ENCODE measurements around the gene GLA.

The GLA gene

DNA sequence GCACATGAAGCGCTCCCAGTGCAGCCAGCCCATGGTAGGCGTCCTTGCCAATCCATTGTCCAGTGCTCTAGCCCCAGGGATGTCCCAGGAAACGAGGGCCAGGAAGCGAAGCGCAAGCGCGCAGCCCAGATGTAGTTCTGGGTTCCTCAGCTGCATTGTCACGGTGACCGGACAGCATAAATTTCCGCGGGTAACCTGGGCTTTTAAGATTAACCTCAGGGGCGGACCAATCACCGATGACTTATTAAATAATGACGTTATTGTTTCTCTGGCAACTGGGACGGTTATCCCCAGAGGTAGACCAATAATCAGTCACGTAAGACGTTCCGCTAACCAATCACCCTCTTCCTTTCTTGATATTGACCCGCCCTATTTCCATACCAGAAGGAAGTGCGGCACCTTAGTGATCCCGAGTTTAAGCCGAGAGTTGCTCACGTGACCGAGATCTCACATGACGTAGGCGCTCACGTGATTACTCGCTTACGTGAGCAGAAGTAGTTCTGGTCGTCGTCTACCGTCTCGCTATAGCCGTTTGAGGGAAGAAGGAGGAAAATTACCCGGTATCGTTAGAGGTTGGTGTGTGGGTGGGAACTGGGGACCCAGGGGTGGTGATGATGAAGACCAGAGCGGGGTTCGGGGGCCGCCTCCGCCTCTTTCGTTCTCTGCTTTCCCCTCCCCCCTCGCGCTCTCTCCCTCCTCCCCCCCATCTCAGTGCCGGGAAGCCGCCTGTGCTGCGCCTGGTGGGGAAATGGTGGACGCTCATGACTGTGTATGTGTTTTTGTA, at the start of gene GLA, which contains the start of gene HNRNPH2:
Gene GLA (minus strand): TSS at position 178 of the 784 bp plus-strand sequence. CDS start 22 bp downstream, at position 156.
Gene HNRNPH2 (plus strand): TSS at position 475 of the 784 bp plus-strand sequence. CDS start 3,767 bp downstream, outside the sequence.
- DNase-seq = peak; percentile 91 to 97 (median 96)

DNA sequence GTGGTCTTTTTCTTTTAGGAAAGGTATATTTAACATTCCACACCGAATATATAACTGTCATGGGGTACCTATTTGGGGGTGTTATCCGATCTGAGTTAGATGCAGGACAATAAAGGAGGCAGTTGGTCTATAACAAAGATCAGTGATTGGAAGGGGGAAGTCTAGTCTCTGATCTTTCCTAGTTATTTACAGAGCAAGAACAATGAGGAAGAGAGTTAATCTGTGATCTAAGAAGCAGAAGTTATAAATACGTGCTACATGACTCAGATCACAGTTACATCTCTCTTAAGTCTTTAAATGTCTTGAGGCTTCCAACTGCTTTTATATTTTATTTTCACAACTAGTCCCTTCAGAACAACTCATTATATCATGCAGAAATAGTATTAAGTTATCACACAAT, 44.3 kb upstream of the GLA start:
- DNase-seq = peak; percentile 18 to 63 (median 52)

DNA sequence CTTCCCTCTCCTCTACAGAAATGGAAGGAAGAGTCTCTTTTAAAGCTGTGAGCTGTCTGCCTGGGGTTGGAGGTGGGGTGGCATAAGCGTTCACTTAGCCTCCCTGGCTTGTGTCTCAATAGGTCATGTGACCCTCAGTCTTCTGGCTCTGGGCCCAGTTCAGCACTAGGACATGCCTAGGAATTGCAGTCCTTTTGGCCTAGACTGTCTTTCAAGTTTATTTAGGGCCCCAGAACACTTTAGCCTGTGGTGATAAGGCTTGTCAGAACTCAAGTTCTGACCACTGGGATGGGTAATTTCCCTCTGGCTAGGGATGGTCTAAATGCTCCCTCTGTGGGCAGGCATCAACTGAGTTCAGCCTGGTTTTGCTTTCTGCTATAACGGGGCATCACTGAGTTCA, 43.2 kb upstream of the GLA start:
- DNase-seq = peak; percentile 24 to 36 (median 31)

DNA sequence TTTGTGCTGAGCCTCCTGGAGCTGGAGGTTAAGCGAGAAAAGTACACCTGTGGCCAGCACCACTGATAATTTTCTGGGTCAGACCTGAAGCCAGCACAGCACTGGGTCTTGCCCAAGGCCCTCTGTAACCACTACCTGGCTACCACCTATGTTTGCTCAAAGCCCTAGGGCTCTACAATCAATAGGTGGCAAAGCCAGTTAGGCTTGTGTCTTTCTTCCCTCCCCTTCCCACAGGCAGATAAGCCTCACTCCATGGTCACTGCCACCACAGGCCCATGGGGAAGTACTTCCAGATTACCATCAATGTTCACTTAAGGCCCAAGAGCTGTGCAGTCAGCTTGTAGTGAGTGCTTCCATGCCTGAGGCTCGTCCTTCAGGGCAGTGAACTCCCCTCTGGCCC, 42.4 kb upstream of the GLA start:
- DNase-seq = no peak

DNA sequence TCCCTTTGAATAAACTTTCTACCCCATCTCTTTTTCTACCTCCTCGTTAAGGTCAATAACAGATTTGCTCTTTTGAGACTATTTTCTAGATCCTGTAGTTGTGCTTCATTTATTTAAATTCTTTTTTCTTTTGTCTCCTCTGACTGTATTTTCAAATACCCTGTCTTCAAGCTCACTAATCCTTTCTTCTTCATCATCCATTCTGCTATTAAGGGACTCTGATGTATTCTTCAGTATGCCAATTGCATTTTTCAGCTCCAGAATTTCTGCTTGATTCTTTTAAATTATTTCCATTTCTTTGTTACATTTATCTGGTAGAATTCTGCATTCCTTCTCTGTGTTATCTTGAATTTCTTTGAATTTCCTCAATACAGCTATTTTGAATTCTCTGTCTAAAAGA, 41.6 kb upstream of the GLA start:
- DNase-seq = no peak

DNA sequence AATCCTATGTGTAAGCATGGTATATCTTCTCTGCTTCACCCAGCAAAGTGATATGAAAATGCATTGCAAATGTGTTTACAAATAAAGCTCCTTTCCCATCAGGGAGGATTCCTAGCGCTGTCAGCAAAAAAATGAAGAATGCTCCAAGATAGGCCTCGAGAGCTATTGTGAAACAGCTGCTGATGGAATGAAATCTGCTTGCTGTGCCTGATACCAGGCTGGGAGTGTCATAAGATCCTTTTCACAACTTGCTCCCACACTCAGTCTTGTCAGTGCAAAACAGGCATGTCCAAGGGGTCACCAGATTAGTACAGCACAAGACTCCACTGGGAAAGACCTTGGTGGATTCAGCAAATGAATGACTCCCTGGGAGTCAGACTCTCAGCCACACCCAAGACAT, 34.4 kb upstream of the GLA start:
- peak in 2 of 3 donors; percentile 12 to 18 for DNase-seq

DNA sequence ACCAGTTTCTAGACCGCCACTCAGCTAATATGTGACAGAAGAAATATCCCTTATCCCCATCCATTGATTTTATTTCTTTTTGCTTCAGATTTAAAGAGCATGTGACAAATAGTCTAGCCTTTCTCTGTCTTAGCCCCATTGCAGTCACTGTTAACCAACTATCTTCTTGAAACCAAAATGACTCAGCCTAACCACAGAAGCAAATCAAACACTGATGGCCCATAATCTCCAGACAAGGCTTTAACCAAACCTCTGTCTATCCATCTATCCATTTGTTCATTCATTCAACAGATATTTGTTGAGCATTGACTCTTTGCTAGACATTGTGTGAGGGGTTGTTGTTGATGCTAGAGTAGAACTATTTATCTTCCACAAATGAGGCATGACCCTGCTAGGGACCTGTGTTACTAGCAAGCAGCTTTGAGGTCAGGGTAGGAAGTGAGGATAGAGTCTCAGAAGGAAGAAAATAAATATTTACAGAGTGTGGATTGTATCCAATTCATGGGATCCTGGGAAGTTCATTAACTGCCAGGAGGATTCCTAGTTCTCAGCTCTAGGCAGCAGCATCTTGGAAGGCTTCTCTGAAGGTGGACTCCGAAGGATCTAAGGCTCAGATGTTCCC, 22.8 kb upstream of the GLA start:
- DNase-seq = no peak

DNA sequence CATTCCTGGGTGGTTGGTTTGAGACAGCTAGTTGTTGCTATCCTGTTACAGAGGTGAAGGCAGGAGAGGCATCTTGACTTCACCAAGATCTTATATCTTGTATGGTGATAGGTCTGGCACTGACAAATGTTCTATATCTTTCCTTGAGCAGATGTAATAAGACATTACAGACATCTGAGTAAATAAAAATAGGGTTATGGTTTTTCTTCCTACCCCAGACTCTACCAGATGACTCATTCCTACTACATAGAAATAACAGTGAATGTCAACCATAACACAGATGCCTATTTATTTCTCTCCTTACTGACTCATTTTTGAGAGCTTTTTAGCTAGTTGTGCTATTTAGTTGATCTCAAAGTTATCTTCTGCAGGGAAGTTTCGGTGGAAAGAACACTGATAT, 22.2 kb upstream of the GLA start:
- no peak for DNase-seq

DNA sequence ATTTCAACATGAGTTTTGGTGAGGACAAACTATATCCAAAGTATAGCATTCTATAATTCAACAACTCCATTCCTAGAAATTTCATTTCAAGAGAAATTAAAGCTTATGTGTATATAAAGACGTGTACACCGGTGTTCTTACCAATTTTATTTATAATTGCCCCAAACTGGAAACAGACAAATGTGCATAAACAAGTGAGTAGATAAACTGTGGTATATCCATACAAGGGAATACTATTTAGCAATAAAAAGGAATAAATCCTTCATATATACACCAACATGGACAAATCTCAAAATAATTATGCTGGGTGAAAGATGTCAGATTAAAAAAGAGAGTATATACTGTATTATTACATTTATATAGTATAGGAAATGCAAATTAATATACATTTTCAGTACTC, 20.2 kb upstream of the GLA start:
- DNase-seq = no peak

DNA sequence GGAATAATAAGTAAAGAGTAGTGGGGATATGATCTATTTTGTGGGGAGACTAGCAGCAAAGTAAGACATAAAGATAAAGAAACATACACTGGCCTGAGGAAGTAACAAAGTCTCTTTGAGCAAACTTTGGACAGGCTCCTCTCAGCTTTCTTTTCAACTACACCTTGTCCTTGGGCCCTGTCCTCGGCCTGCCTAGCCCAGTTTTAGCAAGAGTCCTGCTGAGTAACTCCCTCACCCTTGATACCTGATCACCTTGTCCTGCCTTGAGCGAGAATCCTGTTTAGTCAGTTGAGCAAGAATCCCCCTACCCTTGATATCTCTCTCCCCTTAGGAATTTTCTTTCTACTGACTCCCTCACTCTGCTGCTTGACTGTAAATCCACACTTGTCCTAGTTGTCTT, 11.8 kb upstream of the GLA start:
- DNase-seq = no peak

DNA sequence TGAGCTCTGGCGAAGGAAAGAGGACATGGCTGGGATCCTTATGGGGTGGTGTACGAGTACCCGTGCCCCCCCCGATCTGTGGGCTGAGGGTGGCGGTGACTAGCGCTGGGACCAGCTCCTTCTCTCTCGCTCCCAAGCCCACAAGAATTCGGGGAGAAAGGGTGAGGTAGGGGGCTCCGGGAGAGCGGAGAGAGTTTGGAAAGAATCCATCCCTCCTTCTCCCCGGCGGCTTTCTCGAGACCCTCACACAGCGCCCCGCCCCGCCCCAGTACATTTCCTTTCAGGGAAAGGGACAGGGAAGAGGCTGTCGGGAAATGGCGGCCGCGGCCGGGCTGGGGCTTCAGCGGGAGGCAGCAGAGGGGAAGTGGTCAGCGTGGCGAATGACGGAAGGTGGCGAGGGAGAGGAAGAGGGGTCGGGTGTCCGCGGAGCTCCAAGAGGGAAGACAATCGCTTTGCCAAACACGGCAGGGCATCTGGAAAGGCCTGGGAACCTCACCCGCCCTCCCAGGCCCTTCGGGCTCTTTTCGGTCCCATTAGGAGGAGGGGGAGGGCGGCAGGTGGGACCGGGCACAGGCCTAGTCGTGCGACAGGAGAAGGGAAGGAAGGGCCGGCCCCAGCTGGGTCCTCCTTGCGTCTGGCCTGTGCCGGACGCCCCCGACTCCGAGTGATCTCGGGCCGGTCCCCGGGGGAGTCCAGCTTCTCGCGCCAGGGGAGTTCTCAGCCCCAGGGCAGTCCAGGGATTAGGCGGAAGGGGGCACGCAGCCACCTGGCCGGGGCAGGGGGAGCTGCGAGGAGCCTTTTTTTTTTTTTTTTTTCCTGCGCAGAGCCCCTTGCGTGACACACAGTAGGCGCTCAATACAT, 10.5 kb upstream of the GLA start:
- peak; percentile 57 to 79 (median 59) for DNase-seq

DNA sequence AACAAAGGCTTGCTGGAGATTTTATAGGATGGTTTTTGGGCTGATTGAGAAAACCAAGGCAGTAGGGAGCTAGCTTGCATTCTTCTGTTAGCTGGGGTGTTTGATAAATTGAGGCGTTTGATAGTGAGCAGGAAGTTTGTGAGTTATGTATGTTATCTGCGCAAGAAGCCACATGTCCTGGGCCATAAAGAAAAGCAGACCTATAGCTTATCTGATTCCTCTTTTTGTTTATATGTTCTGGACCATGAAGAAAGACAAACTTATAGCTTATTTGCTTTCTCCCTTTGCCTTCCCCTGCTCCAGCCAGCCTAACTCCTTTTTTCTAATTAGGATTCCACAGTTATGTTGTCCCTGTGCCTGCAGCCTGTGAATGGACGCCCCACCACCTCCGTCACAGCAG, 9.5 kb upstream of the GLA start:
- no peak for DNase-seq

DNA sequence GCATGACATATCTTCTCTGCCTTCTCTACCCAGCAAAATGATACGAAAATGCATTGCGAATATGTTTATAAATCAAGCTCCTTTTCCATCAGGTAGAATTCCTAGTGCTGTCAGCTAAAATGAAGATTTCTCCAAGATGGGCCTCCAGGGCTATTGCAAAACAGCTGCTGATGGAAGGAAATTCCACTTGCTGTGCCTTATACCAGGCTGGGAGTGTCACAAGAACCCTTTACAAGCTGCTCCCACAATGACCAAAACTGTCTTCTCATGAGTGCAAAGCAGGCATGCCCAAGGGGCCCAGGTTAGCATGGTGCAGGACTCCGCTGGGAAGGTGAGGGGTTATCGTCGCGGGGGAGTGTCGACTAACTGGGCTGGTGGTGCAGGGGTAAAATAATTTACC, 9.0 kb upstream of the GLA start:
- no peak for DNase-seq

DNA sequence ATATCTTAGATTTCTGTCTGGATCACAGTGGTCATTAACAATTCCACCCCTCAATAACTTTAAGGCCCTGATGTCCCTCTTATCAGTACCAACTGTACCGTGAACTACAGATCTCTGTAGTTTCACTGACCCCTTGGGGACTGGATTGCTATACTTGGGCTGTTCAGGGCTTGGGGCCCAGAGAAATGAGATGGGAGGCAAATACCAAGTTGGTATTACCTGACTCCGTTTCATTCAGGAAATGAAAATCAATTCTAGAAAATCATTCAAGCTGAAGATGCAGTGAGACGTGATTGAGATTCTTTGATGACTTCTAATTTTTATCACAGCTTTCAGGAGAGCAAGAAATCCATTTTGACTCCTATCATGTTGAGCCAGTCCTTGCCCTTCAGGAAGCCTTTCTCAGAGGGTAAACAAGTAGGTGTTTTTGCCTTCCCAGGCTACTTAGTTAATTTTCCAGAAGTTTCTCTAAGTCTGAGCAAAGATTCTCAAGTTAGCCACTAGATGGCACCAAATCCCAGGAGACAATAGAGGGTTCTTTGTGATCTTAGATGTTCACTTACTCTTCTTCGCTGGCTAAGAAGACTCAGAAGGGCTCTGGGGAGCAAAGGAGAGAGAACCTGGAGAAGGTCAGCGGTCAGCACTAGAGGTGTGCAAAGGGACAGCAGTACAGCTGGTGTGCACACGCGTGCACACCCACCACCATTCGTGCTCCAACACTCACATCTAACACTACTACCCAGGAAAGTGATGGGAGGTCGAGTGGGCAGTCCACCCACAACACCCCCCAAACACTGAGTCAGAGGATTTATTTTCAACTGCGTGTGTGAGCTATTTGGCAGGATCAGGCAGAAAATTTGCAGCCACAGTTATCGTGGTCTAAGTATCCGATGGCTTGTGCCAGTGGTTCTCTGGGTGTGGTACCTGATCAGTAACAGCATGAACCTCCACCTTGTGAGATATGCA, 7.7 kb upstream of the GLA start:
- DNase-seq = peak; percentile 70 to 78 (median 76)

DNA sequence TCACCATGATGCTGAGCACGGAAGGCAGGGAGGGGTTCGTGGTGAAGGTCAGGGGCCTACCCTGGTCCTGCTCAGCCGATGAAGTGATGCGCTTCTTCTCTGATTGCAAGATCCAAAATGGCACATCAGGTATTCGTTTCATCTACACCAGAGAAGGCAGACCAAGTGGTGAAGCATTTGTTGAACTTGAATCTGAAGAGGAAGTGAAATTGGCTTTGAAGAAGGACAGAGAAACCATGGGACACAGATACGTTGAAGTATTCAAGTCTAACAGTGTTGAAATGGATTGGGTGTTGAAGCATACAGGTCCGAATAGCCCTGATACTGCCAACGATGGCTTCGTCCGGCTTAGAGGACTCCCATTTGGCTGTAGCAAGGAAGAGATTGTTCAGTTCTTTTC, 4.3 kb upstream of the GLA start:
- DNase-seq = no peak

DNA sequence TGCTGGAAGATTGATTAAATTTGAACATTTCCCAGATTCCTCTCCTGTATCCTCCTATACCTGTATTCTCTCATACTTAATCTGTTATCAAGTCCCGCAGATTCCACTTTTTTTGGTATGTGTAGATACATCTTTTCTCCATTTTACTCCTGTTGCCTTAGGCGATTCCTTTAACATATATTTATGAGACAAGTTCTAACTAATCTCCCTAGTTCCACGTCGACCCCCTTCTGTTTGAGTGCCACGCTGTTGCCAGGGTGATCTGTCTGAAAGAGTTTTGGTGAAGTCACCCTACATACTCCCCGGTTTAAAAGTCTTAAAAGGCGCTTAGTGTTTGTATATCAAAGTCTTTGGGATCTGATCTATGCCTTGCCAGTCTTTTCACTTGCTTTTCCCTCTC, 2.7 kb upstream of the GLA start:
- DNase-seq = no peak

DNA sequence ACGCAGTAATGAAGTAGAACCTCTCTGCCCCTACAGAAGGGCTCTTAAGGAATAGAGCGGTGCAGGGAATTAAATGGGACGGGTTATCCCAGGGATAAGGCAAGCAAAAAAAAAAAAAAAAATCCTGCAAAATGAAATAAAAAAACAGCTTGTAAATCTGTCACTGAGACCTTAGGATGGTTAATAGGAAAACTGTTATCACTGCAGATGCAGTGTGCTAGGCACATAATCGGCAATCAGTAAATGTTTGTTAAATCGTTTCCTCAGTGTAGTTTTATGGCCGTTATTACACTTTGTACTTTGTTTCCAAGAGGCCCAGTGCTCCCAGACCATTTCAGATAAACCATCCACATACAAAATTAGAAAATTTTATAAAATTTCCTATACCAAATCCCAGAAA, 1.3 kb upstream of the GLA start:
- no peak for DNase-seq

DNA sequence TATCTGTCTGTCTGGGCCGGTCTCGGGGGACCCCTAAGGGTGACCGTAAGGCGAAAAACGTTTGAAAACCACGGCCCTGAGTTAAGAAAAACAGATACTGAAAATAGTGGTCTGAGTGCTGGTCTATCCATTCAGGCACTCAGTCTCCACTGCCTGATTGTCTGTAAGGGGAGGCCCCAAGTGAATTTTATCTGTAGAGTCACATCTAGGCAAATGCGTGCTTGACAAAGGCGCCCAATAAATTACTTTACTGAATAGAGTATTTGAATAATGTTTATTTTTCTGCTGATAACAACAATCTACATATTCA, 762 bp upstream of the GLA start:
- no peak for DNase-seq

DNA sequence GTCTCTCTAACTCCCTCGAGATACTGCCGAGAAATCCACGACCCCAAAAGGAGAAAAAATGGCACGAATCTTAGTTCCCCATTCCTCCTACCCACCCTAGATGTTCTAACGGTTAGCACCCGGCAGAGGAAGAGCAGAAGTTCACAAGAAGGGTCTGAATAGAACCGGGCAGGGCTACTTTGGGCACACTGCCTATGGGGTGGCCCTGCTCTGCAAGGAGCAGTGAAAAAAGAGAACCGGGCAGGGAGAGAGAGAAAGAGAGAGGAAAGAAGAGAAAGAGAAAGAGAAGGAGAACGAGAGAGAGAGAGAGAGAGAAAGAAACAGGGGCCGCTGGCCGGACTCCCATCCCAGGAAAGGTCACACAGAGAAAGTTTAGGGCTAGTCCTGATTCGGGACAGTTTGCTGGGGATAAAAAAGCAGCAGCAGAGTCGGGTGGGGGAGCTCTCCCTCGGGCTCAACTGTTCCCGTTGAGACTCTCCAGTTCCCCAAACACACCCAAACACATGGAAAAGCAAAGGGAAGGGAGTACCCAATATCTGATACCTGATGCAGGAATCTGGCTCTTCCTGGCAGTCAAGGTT, 468 bp downstream of the GLA start:
- DNase-seq = peak; percentile 32 to 40 (median 36)

DNA sequence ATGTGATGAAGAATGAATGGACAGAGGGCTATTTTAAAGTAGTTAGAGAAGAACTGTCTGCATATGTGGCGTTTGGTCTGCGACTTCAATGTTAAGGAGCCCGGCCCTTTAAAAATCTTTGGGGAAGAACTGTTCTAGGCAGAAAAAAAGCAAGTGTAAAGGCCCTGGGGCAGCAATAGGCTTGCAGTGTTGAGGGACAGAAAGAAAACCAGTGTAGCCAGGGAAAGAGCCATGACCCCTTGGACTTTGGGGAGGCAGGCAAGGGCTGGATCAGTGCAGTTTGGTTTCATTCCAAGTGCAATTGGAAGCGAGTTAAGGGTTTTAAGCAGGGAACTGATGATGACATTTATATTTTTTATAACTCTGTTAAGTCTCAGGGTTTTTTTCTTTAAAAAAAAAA, 7.9 kb downstream of the GLA start:
- DNase-seq = no peak

DNA sequence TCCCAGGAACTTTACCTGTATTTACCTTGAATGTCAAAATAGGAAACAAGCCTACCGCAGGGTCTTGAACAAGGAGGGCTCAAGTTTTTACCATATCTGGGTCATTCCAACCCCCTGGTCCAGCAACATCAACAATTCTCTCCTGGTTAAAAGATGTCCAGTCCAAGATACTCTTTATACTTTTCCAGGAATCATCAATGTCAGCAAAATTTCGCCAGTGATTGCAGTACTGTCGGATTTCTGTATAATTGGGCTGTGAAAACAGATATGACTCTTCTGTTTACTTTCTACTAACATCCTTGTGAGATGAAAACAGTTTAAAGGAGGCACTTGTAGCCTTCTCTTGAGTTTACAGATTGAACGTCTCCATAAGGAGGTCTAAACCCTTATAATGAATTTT, 9.0 kb downstream of the GLA start:
- no peak for DNase-seq

DNA sequence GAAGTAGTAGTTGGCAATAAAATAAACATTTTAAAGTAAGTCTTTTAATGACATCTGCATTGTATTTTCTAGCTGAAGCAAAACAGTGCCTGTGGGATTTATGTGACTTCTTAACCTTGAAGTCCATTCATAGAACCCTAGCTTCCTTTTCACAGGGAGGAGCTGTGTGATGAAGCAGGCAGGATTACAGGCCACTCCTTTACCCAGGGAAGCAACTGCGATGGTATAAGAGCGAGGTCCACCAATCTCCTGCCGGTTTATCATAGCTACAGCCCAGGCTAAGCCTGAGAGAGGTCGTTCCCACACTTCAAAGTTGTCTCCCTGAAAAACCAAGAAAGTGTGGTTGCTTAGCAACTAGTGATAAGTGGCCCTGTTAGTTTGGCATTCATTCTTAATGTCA, 9.9 kb downstream of the GLA start:
- DNase-seq = no peak

Measured in suppressor macrophage treated with lipopolysaccharide for 1 hour (primary cell).